ENCODE measurements around the gene RFX4. TPM values are rescaled to one million over a fixed set of nuclear protein-coding genes. Genes with fewer than 3 reads are reported as not detected.

Gene RFX4
- total and polyA plus RNA-seq, 9 of the 15 experiments (the other 6 are each of a cell fraction or from before 2014, with no cell fraction given), result not detected

DNA sequence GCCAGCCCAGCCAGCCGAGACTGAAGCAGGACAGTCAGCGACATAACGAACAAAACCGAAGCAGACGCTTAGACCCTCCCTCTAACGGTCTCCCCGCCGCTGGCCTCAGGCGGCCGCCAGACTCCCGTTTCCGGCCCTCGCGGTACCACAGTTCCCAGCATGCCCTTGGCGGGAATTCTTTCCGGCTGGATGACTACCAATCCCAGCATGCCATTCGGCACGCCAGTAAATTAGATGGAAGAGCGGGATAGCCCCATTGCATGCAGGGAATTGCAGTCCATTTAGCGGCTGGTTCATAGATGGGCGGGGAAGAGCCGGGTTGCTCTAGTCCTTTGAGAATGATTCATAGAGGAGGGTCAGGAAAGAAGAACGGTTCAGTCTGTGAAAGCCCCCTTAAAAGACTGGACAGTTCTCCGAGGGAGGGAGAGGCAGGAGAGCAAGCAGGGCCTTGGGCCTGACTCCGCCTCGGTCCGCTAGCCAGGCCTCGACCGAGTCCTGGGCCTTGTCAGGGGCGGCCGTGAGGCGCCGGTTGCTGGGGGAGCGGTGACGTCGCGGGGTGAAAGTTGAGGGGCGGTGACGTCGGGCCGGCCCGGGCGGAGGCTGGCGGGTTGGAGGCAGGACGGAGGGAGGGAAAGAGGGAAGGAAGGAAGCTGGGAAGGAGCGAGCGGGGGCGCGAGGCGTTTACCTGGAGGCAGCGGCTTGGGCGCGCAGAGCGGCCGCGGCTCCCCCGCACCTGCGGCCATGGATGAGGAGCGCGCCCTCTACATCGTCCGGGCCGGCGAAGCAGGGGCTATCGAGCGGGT, 191.4 kb downstream of the RFX4 start, which contains the start of gene RIC8B (continued):
- TF ChIP-seq LEF1 (IDR thresholded peaks at IDR 0.05) (no peak), SREBF2 (CRISPR knock-in tag; IDR thresholded peaks at IDR 0.05) (no peak), SRSF7 (optimal IDR thresholded peaks at IDR 0.05; ENCODE audit: low read depth, low read length) (no peak), HDAC3 (IDR thresholded peaks at IDR 0.05; ENCODE audit: borderline replicate concordance, partially characterized antibody) (no peak), PHTF2 (CRISPR knock-in tag; IDR thresholded peaks at IDR 0.05) (no peak), NR2F6 (CRISPR knock-in tag; IDR thresholded peaks at IDR 0.05) (0 out of 2 replicates have a peak, but pooled peaks have one; percentile 22), ATF2 (CRISPR knock-in tag; IDR thresholded peaks at IDR 0.05) (no peak), RBFOX2 (IDR thresholded peaks at IDR 0.05; ENCODE audit: low read depth, low read length) (peak; percentile 91), ZNF76 (CRISPR knock-in tag; IDR thresholded peaks at IDR 0.05; ENCODE audit: borderline replicate concordance) (no peak), NCOR1 (IDR thresholded peaks at IDR 0.05) (no peak), TRIM24 (IDR thresholded peaks at IDR 0.05) (no peak), ILF3 (IDR thresholded peaks at IDR 0.05; ENCODE audit: borderline replicate concordance) (no peak), EGR1 (conservative IDR thresholded peaks at IDR 0.05) (peak; percentile 82), ZNF184 (CRISPR knock-in tag; IDR thresholded peaks at IDR 0.05) (no peak), ZNF324 (CRISPR knock-in tag; IDR thresholded peaks at IDR 0.05) (no peak), PML (IDR thresholded peaks at IDR 0.05; ENCODE audit: low read length) (peak; percentile 65; the same call in 1 of the 2 replicates), PHB (CRISPR knock-in tag; IDR thresholded peaks at IDR 0.05) (no peak)
- TF ChIP-seq, protein P1, sequence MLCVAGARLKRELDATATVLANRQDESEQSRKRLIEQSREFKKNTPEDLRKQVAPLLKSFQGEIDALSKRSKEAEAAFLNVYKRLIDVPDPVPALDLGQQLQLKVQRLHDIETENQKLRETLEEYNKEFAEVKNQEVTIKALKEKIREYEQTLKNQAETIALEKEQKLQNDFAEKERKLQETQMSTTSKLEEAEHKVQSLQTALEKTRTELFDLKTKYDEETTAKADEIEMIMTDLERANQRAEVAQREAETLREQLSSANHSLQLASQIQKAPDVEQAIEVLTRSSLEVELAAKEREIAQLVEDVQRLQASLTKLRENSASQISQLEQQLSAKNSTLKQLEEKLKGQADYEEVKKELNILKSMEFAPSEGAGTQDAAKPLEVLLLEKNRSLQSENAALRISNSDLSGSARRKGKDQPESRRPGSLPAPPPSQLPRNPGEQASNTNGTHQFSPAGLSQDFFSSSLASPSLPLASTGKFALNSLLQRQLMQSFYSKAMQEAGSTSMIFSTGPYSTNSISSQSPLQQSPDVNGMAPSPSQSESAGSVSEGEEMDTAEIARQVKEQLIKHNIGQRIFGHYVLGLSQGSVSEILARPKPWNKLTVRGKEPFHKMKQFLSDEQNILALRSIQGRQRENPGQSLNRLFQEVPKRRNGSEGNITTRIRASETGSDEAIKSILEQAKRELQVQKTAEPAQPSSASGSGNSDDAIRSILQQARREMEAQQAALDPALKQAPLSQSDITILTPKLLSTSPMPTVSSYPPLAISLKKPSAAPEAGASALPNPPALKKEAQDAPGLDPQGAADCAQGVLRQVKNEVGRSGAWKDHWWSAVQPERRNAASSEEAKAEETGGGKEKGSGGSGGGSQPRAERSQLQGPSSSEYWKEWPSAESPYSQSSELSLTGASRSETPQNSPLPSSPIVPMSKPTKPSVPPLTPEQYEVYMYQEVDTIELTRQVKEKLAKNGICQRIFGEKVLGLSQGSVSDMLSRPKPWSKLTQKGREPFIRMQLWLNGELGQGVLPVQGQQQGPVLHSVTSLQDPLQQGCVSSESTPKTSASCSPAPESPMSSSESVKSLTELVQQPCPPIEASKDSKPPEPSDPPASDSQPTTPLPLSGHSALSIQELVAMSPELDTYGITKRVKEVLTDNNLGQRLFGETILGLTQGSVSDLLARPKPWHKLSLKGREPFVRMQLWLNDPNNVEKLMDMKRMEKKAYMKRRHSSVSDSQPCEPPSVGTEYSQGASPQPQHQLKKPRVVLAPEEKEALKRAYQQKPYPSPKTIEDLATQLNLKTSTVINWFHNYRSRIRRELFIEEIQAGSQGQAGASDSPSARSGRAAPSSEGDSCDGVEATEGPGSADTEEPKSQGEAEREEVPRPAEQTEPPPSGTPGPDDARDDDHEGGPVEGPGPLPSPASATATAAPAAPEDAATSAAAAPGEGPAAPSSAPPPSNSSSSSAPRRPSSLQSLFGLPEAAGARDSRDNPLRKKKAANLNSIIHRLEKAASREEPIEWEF (CRISPR knock-in tag; IDR thresholded peaks at IDR 0.05), result 0 out of 2 replicates have a peak, but pooled peaks have one; percentile 62
- TF ChIP-seq, protein P2, sequence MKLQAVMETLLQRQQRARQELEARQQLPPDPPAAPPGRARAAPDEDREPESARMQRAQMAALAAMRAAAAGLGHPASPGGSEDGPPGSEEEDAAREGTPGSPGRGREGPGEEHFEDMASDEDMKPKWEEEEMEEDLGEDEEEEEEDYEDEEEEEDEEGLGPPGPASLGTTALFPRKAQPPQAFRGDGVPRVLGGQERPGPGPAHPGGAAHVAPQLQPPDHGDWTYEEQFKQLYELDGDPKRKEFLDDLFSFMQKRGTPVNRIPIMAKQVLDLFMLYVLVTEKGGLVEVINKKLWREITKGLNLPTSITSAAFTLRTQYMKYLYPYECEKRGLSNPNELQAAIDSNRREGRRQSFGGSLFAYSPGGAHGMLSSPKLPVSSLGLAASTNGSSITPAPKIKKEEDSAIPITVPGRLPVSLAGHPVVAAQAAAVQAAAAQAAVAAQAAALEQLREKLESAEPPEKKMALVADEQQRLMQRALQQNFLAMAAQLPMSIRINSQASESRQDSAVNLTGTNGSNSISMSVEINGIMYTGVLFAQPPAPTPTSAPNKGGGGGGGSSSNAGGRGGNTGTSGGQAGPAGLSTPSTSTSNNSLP (IDR thresholded peaks at IDR 0.05; ENCODE audit: borderline replicate concordance, low read depth, low read length), result no peak
- TF ChIP-seq, protein P3, sequence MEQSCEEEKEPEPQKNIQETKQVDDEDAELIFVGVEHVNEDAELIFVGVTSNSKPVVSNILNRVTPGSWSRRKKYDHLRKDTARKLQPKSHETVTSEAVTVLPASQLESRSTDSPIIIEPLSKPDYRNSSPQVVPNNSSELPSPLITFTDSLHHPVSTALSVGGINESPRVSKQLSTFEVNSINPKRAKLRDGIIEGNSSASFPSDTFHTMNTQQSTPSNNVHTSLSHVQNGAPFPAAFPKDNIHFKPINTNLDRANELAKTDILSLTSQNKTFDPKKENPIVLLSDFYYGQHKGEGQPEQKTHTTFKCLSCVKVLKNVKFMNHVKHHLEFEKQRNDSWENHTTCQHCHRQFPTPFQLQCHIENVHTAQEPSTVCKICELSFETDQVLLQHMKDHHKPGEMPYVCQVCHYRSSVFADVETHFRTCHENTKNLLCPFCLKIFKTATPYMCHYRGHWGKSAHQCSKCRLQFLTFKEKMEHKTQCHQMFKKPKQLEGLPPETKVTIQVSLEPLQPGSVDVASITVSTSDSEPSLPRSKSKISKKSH (CRISPR knock-in tag; IDR thresholded peaks at IDR 0.05), result no peak
